Activated CD4-positive, alpha-beta T cell treated with anti-CD3 and anti-CD28 coated beads, Interleukin-2, amount 50 U/mL, for 24 hours (primary cell): ENCODE data around the gene FABP6.
"Not testable (repeated sequence)": the region's sequence is repeated elsewhere in the genome, so short reads cannot be mapped to it uniquely, and the experiment has no call there.

Experiments
- DNase-seq, 2 donors: peaks; one replicate each; pipeline ENCODE4 v3.0.0-alpha.2; 2020; ENCODE audit warnings: low read depth in 1 of 2, low spot score in 1 of 2

Gene FABP6

GRCh38 chr5:160229190-160229742 lies at the start of gene FABP6:
Gene FABP6 (plus strand): TSS chr5:160229506. CDS start chr5:160229558, 52 bp downstream.
- DNase-seq: no peak

- DNase-seq: no peak
Observed at GRCh38 chr5:160180931-160181330, 48.4 kb upstream of the FABP6 start.

- DNase-seq: no peak
Observed at GRCh38 chr5:160181965-160182622, 47.2 kb upstream of the FABP6 start.

GRCh38 chr5:160183075-160183474 lies 46.2 kb upstream of the FABP6 start:
- DNase-seq: no peak

- DNase-seq: no peak
Observed at GRCh38 chr5:160185626-160186360, 43.5 kb upstream of the FABP6 start.

- no peak for DNase-seq
Observed at GRCh38 chr5:160186480-160186879, 42.8 kb upstream of the FABP6 start.

GRCh38 chr5:160187091-160187490 lies 42.2 kb upstream of the FABP6 start:
- no peak for DNase-seq

GRCh38 chr5:160188141-160189015 lies 40.9 kb upstream of the FABP6 start:
- no peak for DNase-seq

- no peak for DNase-seq
Observed at GRCh38 chr5:160192424-160192823, 36.9 kb upstream of the FABP6 start.

GRCh38 chr5:160193076-160193475 lies 36.2 kb upstream of the FABP6 start:
- not testable (repeated sequence) for DNase-seq

GRCh38 chr5:160193790-160194189 lies 35.5 kb upstream of the FABP6 start:
- not testable (repeated sequence) for DNase-seq

GRCh38 chr5:160197341-160198144 lies 31.8 kb upstream of the FABP6 start:
- DNase-seq: no peak

GRCh38 chr5:160198146-160198545 lies 31.2 kb upstream of the FABP6 start:
- DNase-seq: no peak

GRCh38 chr5:160198841-160199409 lies 30.4 kb upstream of the FABP6 start:
- DNase-seq: no peak

- peak; percentile 51 to 61 for DNase-seq
Observed at GRCh38 chr5:160199410-160199911, 29.8 kb upstream of the FABP6 start.

GRCh38 chr5:160207061-160207460 lies 22.2 kb upstream of the FABP6 start:
- no peak for DNase-seq

GRCh38 chr5:160209917-160210316 lies 19.4 kb upstream of the FABP6 start:
- no peak for DNase-seq

- DNase-seq: no peak
Observed at GRCh38 chr5:160210606-160211005, 18.7 kb upstream of the FABP6 start.

GRCh38 chr5:160211352-160211751 lies 18.0 kb upstream of the FABP6 start:
- no peak for DNase-seq

GRCh38 chr5:160213537-160213936 lies 15.8 kb upstream of the FABP6 start:
- no peak for DNase-seq
